Fibroblast of mammary gland (primary cell): ENCODE data around the gene KCNK15.

ENCODE experiments used
- DNase-seq: peaks from one replicate; pipeline ENCODE4 v3.0.0-alpha.2; 2010; ENCODE audit warnings: low read depth
- H3K4me3 ChIP-seq: 2 replicates; pipeline ENCODE4 v1.5.1; 2011; ENCODE audit warnings: low read depth, mild to moderate bottlenecking, low read length, moderate library complexity; ENCODE audit not compliant: control insufficient read depth
- TF ChIP-seq, protein P1 (sequence below): conservative IDR thresholded peaks from 2 replicates; pipeline ENCODE4 v1.5.1; 2011; ENCODE audit warnings: low read depth, low read length, inconsistent platforms; ENCODE audit not compliant: control insufficient read depth, insufficient read depth

KCNK15 gene

DNA sequence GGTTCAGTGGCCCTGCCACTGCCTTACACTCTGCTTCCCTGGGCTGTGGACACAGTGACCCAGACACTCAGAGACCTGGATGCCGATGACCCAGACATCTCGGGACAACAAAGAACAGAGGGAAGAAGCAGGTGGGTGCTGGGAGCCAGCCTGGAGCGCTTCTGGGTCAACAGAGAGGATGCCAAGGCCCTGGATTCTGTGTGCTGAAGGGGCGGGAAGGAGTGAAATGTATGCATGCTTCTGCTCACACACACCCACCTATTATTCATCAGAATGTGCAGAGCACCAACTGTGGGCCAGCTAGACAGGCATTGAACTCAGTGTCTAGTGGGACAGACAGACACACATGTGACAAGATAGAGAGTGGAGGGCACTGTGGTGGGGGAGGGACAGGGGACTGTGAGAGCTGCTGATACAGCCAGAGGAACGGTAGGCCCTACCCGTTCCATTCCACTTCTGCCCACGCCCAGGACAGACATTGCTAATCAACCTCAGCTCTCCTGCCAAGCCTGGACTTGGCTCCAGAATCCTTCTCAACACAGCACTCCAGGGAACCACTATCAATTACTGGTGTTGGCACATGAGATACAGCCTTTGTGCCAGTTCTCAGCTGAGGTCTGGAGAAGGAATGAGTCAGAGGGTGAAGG is 20.2 kb downstream of the KCNK15 start:
- peak; percentile 24 for DNase-seq
- H3K4me3 ChIP-seq = no peak overlapping the region
- TF ChIP-seq, protein P1, sequence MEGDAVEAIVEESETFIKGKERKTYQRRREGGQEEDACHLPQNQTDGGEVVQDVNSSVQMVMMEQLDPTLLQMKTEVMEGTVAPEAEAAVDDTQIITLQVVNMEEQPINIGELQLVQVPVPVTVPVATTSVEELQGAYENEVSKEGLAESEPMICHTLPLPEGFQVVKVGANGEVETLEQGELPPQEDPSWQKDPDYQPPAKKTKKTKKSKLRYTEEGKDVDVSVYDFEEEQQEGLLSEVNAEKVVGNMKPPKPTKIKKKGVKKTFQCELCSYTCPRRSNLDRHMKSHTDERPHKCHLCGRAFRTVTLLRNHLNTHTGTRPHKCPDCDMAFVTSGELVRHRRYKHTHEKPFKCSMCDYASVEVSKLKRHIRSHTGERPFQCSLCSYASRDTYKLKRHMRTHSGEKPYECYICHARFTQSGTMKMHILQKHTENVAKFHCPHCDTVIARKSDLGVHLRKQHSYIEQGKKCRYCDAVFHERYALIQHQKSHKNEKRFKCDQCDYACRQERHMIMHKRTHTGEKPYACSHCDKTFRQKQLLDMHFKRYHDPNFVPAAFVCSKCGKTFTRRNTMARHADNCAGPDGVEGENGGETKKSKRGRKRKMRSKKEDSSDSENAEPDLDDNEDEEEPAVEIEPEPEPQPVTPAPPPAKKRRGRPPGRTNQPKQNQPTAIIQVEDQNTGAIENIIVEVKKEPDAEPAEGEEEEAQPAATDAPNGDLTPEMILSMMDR = no peak

DNA sequence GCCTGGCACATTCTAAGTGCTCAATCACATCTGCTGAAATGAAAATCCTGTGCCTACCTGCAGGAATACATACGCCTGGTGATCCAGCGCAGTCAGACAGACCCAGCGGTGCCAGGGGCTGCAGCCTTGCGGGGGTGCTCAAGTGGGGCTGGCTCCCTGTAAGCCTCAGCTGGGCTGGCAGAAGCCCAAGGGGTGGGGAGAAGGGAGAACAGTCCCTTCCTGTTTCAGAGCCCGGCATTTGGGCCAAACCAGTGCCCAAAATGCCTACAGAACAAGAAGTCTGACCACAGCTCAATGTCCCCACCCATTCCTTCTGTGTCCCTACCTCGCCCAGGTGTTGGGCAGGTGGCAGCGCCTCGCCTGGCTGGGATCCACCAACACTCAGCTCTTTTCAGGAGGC is 22.6 kb downstream of the KCNK15 start:
- no peak for DNase-seq
- TF ChIP-seq, protein P1 = no peak
- H3K4me3 ChIP-seq = no peak overlapping the region

DNA sequence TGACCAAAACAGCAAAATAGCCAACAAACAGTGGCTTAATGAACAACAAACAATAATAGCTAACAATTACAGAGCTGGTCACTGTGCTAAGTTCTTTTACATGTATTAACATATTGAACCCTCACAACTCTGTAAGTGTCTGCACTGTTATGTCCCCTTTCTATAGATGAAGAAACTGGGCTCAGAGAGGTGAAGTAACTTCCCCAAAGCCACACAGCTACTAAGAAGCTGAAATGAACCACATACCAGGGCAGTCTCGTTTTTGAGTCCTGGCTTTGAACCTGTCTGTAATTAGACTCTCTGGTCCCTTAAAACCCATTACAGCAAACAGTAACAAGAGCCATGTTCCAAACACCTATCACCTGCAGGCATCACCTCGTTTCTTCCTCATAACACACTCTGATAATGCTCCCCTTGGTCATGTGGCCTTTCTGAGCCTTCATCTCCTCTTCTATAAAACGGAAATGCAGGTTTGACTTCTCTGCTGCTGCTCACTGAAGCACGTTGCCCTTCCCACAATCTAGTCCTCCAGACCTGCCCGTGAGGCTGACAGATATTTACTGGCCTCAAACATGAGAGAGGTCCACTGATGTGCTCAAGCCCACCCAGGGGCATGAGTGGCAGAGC is 23.3 kb downstream of the KCNK15 start:
- TF ChIP-seq, protein P1 = no peak
- no peak overlapping the region for H3K4me3 ChIP-seq
- DNase-seq = no peak

DNA sequence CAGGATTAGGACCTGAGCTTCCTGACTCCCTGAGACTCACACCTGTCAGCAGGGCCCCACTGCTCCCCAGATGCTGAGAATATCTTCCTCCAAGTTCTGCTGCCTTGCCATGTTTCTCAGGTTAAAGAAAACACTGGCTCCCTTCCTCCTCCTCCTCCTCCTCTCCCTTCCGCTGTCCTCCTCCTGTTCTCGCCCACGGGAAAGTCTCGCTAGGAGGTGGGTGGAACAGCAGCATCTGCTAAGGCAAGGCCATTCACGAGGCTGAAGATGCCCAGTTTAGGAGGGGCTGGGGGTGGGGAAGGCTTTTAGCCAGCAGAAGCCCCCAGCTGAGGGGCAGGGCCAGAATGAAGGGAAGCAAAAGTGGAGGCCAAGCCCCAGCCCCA is 23.8 kb downstream of the KCNK15 start:
- TF ChIP-seq, protein P1 = no peak
- no peak for DNase-seq

DNA sequence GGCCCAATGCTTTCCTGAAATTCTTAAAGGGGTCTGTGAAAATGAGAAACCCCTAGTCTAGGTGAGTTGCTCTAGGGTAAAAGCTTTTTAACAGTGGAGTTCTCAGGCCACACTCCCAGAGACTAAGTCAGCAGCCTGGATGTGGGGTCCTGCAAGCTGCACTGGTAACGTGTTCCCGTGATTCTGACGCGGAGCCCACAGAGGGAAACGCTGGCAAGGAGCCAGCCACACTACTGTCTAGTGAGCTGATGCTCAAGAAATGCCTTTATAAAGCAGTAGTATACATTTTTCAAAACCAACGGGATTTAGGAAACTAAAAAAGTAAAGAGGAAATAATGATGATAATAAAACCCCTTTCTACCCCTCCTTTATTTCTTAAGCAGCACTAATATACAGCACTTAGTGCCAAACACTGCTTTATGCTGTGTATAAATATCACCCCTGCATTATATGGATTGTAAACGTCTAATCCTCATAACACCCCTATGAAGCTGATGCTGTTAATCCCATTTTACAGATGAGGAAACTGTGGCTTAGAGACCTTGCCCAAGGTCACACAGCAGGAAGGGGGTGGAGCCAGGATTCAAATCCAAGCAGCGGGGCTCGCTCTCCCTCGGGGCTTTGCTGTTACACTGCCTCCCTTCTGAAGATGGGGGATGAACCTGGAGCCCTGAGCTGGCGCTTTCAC is 25.0 kb downstream of the KCNK15 start:
- H3K4me3 ChIP-seq = no peak overlapping the region
- DNase-seq = no peak
- TF ChIP-seq, protein P1 = no peak

More for the DNA sequence above, 23.8 kb downstream of the KCNK15 start:
- no peak overlapping the region for H3K4me3 ChIP-seq

DNA sequence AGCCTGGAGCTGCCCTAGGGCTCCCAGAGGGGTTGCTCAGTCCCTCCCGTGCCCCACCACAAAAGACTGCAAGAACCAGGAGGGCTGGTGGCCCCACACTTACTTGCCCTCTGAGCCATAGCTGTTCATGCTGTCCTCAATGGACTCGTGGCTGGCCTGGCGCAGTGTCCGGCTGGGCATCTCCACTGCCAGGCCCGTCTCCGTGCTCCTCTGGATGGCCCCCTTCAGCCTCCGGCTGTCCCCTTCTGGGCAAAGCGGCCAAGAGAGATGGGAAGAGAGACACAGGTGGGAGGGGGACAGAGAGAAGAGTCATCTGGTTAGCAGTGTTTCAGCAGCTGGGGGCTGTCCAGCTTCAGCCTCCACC is 25.5 kb downstream of the KCNK15 start:
- H3K4me3 ChIP-seq = no peak overlapping the region
- DNase-seq = no peak
- TF ChIP-seq, protein P1 = no peak

DNA sequence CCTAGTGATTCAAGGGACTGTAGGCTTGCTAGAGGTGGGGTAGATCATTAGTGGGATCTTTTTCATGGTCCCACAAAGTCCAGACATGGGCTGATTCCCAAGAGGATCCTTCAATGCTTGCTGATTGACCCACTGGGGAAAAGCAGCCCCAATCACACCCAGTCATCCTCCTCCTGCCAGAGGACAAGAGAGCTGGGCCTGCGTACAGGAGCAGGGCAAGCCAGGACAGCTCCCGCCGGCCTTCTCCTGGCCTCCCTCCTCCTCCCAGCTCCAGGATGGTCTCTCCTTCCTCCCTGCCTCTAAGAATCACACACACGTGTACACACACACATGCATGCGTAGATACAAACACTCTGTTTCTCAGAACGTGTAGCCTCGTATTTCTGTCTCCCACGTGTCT is 27.0 kb downstream of the KCNK15 start:
- no peak for DNase-seq
- no peak overlapping the region for H3K4me3 ChIP-seq
- TF ChIP-seq, protein P1 = no peak
